ENCODE measurements around the gene STIL. TPM values are rescaled to one million over a fixed set of nuclear protein-coding genes. Genes with fewer than 3 reads are reported as not detected.
A peak's percentile ranks its signal among the peaks of the same experiment; 100 is the strongest.

STIL gene
- total and polyA plus RNA-seq, 4 donors: 0.85 to 5.9 (median 1.4) TPM

DNA sequence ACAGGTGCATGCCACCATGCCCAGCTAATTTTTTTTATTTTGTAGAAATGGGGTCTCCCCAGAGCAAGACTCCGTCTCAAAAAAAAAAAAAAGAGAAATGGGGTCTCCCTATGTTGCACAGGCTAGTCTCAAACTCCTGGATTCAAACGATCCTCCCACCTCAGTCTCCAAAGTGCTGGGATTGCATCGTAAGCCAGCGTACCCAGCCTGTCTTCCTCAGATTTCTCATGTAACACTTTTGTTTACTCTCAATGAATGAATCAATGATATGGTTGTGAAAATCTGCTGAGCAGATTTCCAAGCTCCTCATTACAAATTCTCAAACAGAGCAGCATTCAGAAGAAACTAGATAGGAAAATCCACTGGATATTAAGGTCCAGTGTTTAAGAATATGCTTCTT, 26.3 kb upstream of the STIL start:
- TF ChIP-seq, protein P1, sequence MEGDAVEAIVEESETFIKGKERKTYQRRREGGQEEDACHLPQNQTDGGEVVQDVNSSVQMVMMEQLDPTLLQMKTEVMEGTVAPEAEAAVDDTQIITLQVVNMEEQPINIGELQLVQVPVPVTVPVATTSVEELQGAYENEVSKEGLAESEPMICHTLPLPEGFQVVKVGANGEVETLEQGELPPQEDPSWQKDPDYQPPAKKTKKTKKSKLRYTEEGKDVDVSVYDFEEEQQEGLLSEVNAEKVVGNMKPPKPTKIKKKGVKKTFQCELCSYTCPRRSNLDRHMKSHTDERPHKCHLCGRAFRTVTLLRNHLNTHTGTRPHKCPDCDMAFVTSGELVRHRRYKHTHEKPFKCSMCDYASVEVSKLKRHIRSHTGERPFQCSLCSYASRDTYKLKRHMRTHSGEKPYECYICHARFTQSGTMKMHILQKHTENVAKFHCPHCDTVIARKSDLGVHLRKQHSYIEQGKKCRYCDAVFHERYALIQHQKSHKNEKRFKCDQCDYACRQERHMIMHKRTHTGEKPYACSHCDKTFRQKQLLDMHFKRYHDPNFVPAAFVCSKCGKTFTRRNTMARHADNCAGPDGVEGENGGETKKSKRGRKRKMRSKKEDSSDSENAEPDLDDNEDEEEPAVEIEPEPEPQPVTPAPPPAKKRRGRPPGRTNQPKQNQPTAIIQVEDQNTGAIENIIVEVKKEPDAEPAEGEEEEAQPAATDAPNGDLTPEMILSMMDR (IDR thresholded peaks at IDR 0.05; ENCODE audit: control extremely low read depth, extremely low read depth): no peak
- ATAC-seq (ENCODE audit: insufficient read depth, low FRiP score) (no peak), DNase-seq (no peak)
- 69% methylated on average over 4 of the region's 4 CpGs for WGBS, 2 donors
- Histone ChIP-seq H3K36me3 (ENCODE audit: control insufficient read depth in 4 of 4, insufficient read depth in 4 of 4, low read length in 4 of 4) (peaks cover 0 to 2% (median 0%) of the 10 kb centered on the region in 4 donors), H3K9me3 (ENCODE audit: control insufficient read depth in 4 of 4, insufficient read depth in 3 of 4, low read length in 3 of 4) (no peaks in the 10 kb centered on the region), H3K9ac (ENCODE audit: insufficient read depth in 1 of 2, low read length in 2 of 2) (no peak overlapping the region), H3K27me3 (ENCODE audit: control insufficient read depth in 3 of 3, insufficient read depth in 3 of 3, low read length in 2 of 3) (no peaks in the 10 kb centered on the region), H3K4me3 (no peak overlapping the region), H3K27ac (ENCODE audit: low read depth in 1 of 2, low read length in 1 of 2) (no peak overlapping the region), H3K4me1 (ENCODE audit: control insufficient read depth in 5 of 5, insufficient read depth in 5 of 5, low read length in 5 of 5) (peaks cover 0 to 3% (median 1%) of the 10 kb centered on the region in 5 donors)

DNA sequence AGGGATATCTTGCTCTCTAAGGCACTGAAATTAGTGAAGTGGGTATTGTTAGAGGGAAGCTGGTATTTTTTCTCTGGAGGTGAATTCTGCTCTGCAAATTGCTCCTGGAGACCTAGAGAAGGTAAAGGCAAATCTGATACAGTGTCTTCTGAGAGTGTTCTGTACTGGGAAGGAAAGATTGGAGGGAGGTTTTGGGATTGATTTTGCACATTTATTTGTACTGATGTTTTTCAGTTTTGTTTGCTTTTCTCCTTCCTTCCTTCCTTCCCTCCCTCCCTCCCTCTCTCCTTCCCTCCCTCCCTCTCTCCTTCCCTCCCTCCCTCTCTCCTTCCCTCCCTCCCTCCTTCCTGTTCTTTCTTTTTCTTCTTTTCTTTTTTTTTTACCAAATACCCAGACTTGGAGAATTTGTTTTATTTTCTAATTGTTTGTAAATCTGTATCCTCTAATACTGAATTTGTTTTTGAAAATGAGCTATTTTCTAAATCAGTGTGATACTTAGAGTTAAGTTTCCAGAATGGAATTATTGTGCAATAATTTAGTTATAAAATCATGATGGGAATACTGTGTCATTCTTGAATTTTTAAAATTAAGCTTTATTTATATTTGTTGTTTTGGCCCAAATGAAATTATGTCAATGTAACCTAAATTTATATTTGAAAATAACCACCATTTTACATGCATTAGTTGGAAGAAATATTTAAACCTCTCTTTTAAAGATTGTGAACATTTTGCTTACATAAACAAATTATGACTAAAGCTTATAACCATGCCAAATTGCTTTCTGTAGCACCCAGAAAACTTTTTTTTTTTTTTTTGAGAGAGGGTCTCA, 24.5 kb upstream of the STIL start:
- peaks cover 0 to 9% (median 1%) of the 10 kb centered on the region in 5 donors for H3K4me1 ChIP-seq (ENCODE audit: control insufficient read depth in 5 of 5, insufficient read depth in 5 of 5, low read length in 5 of 5)
- peak overlapping the region in 1 of 2 donors; percentile 55 for H3K9ac ChIP-seq (ENCODE audit: insufficient read depth in 1 of 2, low read length in 2 of 2)
- H3K9me3 ChIP-seq (ENCODE audit: control insufficient read depth in 4 of 4, insufficient read depth in 3 of 4, low read length in 3 of 4): no peaks in the 10 kb centered on the region
- no peak for DNase-seq
- ATAC-seq (ENCODE audit: insufficient read depth, low FRiP score): no peak
- H3K36me3 ChIP-seq (ENCODE audit: control insufficient read depth in 4 of 4, insufficient read depth in 4 of 4, low read length in 4 of 4): peaks cover 0 to 3% (median under 1%) of the 10 kb centered on the region in 4 donors
- no peaks in the 10 kb centered on the region for H3K27me3 ChIP-seq (ENCODE audit: control insufficient read depth in 3 of 3, insufficient read depth in 3 of 3, low read length in 2 of 3)
- no peak overlapping the region for H3K4me3 ChIP-seq
- no peak overlapping the region for H3K27ac ChIP-seq (ENCODE audit: low read depth in 1 of 2, low read length in 1 of 2)
- TF ChIP-seq, protein P1 (IDR thresholded peaks at IDR 0.05; ENCODE audit: control extremely low read depth, extremely low read depth): no peak

DNA sequence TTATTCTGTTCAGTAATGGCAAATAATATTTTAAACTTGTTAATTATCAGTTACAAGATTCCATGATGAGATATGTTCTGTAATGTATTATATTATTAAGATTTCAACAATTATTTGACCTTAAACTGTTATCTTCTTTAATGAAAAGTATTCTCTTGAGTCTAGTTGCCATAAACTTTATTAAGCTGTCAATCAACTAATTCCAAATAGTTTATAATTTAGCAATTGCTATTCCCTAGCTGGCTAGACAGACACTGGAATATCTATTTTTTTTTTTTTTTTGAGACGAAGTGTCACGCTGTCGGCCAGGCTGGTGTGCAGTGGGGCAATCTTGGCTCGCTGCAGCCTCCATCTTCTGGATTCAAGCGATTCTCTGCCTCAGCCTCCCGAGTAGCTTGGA, 23.4 kb upstream of the STIL start:
- DNase-seq (no peak), ATAC-seq (ENCODE audit: insufficient read depth, low FRiP score) (no peak)
- TF ChIP-seq, protein P1 (IDR thresholded peaks at IDR 0.05; ENCODE audit: control extremely low read depth, extremely low read depth): no peak

More for the DNA sequence above, 23.4 kb upstream of the STIL start:
- 80 to 91% methylated on average over 6 of the region's 6 CpGs for WGBS, 2 donors
- no peak overlapping the region for H3K9ac ChIP-seq (ENCODE audit: insufficient read depth in 1 of 2, low read length in 2 of 2)
- peaks cover 0 to 18% (median 7%) of the 10 kb centered on the region in 5 donors for H3K4me1 ChIP-seq (ENCODE audit: control insufficient read depth in 5 of 5, insufficient read depth in 5 of 5, low read length in 5 of 5)
- H3K36me3 ChIP-seq (ENCODE audit: control insufficient read depth in 4 of 4, insufficient read depth in 4 of 4, low read length in 4 of 4): peaks cover 0 to 3% (median 0%) of the 10 kb centered on the region in 4 donors
- H3K27ac ChIP-seq (ENCODE audit: low read depth in 1 of 2, low read length in 1 of 2): no peak overlapping the region
- H3K4me3 ChIP-seq: no peak overlapping the region
- H3K9me3 ChIP-seq (ENCODE audit: control insufficient read depth in 4 of 4, insufficient read depth in 3 of 4, low read length in 3 of 4): no peaks in the 10 kb centered on the region
- no peaks in the 10 kb centered on the region for H3K27me3 ChIP-seq (ENCODE audit: control insufficient read depth in 3 of 3, insufficient read depth in 3 of 3, low read length in 2 of 3)

Measured in lung (tissue), 12 donors.